Measurements from ENCODE around the gene B3GNT7.

DNA sequence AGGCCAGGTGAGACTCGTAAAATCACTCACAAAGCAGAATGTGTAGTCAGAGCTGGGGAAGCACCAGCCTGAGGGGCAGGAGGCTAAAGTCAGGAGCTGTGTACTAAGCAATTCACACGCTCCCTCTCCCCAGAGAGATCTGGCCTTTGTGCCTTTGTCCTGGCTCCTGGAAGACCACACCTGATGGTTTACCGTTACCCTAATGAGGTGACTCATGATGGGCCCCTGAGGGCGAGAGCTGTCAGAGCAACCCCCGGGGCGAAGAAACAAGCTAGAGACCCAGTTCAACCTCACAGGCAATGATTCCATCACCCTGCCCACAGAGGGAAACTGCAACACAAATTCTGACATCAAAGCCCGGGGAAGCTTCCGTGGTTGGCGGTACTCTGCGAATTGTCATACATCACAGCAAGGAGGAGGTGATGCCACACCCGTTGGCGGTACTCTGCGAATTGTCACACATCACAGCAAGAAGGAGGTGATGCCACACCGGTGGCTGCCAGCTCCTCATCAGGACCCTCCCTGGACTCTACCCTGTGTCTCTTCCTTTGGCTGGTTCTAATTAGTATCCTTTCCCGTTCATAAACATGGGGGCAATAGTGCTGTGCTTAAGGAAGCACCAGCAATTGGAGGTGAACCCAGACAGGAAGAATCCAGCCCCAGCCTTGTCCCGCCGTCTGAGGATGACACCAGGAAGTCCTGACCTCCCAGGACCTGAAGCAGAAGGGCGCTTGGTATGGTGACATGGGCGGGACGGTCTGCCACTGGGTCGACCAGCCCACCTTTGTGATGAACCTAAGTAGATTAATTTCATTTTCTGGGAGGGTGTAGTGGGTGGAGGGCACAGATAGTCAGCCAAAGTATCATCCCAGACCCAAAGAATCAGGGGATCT is 30.5 kb downstream of the B3GNT7 start:
- TF ChIP-seq CTCF (IDR thresholded peaks at IDR 0.05; ENCODE audit: insufficient read depth, low read length) = no peak
- TF ChIP-seq POLR2AphosphoS5 (IDR thresholded peaks at IDR 0.05; ENCODE audit: low read depth) = no peak
- no peak for TF ChIP-seq REST (IDR thresholded peaks at IDR 0.05; ENCODE audit: insufficient replicate concordance, low read depth)
- TF ChIP-seq SPI1 (IDR thresholded peaks at IDR 0.05; ENCODE audit: borderline replicate concordance, low read depth) = no peak
- TF ChIP-seq GABPA (IDR thresholded peaks at IDR 0.05; ENCODE audit: low read depth) = no peak
